GM12801 (cell line): Measurements from ENCODE around the gene CAB39.

Experiments used
- TF ChIP-seq, protein P1 (sequence below): IDR thresholded peaks from one replicate; pipeline ENCODE4 v1.5.1; 2011; ENCODE audit warnings: control low read depth; ENCODE audit not compliant: insufficient read length; ENCODE audit errors: extremely low read depth

CAB39 gene

DNA sequence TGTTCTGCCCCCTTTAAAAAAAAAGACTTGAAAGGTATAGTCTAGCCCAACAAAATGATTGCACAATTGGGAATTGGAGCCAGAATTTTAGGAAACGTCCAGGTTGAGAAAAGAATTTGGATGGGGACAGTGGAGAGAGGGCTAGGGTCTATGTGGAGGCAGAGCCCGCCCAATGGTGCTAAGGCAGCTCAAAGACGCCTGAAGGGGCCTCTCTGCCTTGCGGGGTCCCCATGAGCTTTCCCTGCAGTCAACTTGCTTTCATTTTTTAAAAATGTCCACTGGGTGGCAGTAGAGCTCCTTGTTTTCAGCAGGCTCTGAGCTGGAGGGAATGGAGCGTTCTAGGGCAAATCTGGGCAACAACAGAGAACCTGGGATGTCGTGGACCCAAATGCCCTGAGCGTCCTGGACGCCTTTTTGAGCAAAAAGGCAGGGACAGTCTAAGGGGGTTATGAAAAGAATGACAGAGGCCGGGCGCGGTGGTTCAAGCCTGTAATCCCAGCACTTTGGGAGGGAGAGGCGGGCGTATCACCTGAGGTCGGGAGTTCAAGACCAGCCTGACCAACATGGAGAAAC is 111.8 kb downstream of the CAB39 start:
- TF ChIP-seq, protein P1, sequence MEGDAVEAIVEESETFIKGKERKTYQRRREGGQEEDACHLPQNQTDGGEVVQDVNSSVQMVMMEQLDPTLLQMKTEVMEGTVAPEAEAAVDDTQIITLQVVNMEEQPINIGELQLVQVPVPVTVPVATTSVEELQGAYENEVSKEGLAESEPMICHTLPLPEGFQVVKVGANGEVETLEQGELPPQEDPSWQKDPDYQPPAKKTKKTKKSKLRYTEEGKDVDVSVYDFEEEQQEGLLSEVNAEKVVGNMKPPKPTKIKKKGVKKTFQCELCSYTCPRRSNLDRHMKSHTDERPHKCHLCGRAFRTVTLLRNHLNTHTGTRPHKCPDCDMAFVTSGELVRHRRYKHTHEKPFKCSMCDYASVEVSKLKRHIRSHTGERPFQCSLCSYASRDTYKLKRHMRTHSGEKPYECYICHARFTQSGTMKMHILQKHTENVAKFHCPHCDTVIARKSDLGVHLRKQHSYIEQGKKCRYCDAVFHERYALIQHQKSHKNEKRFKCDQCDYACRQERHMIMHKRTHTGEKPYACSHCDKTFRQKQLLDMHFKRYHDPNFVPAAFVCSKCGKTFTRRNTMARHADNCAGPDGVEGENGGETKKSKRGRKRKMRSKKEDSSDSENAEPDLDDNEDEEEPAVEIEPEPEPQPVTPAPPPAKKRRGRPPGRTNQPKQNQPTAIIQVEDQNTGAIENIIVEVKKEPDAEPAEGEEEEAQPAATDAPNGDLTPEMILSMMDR, result no peak

DNA sequence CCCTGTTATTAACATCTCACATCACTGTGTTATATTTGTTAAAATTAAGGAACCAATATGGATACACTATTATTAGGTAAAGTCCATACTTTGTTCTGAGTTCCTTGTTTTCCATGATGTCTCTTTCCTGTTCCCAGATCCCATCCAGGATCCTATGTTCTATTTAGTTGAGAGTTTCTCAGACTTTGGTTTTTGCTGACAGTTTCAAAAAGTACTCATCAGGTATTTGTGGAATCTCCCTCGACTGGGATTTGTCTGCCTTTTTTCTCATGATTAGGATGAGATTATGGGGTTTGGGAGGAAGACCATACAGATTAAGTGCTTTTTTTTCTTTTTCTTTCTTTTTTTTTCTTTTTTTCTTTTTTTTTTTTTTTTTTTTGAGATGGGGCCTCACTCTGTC is 112.7 kb downstream of the CAB39 start:
- TF ChIP-seq, protein P1, result no peak

DNA sequence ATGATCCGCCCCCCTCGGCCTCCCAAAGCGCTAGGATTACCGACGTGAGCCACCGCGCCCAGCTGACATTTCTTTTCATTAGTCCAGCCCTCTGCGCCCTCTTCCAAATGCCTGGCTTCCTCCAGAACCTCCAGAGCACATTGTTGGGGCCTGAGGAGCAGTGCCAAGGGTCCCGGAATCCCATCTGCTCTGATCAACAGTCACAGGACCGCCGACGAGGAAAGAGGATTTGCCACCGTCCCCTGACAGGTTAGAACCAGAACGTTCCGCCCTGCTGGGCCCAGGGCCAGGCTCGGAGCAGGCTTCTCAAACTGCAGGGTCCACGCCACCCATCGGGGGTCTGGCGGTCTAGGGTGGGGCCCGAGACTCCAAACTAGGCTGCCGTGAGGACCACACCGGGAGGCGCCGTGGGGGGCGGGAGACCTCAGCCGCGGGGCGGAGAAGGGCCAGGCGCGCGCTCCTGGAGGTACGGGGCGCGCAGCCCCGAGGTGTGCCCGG is 115.2 kb downstream of the CAB39 start:
- TF ChIP-seq, protein P1, result no peak

DNA sequence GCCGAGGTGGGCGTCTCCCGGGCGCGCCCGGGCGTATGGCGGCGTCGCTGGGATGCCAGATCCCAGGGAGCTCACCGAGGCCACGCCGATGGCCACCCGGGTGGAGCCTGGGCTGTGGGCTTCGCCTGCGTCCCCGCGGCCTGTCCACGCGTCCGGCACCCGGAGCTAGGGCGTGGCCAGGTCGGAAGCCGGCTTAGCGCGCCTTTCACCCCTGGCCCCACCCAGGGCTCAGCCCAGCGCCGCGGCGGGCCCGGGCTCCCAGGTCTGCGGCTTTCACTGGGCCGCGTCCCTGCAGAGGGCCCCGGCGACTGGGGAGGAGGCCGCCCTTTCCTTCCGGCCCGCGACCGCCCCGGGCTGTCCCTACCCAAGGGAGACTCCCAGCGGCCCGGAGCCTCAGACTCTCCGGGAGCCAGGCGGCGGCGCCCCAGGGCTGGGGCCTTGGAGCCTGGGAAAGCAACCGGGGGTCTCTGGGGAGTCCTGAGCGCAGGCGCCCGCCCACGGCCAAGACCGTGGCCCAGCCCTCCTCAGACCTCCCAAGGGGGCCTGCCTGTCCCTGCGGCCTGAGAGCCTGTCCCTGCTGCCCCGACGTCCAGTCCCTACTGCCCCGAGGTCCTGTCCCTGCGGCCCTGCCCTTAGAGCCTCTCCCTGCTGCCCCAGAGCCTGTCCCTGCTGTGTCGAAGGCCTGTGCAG is 115.8 kb downstream of the CAB39 start:
- TF ChIP-seq, protein P1, result no peak

DNA sequence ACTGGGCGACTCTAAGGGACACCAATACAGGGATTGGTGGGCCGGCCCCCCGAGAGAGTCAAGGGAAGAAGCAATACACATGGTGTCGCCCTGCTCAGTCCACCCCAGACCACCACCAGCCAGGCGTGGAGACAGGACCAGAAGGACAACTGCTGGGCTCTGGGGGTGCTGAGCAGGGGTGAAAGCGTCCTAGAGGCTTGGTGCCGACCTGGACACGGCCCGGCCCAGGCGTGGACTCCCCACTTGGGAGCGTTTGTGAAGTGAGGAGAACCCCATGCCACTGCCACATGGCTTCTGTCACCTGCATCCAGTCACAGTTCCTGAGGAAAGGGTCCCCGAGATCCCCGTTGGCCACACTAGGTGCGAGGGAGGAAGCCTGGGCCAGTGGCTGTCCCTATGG is 116.7 kb downstream of the CAB39 start:
- TF ChIP-seq, protein P1, result no peak

DNA sequence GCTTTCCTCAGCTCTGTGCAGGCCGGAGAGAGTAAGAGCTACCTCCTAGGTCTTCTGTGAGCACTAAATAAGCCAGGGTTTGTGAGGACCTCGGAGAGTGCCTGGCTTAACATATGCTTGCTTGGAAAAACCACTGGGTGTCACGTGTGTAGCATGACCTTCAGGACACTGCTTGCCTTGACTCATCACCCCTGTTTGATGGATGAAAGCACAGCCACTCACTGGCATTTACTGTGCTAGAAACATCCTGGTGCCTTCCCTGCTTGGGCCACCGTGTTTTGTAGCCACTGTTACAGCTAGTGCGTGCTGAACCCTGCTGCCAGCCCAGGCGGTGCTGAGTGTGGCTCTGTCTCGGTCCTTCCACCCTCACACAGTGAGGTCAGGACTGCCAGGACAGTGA is 117.3 kb downstream of the CAB39 start:
- TF ChIP-seq, protein P1, result no peak

DNA sequence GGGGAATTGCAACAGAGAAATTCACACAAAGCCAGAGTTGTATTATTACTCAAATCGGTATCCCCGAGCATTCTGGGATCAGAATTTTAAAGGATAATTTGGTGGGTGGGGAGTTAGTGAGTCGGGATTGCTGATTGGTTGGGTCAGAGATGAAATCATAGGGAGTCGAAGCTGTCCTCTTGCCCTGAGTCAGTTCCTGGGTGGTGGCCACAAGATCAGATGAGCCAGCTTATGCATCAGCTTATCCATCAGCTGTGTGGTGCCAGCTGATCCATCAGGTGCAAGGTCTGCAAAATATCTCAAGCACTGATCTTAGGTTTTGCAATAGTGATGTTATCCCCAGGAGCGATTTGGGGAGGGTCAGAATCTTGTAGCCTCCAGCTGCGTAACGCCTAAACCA is 117.8 kb downstream of the CAB39 start:
- TF ChIP-seq, protein P1, result no peak
